Measurements from ENCODE around the gene FXYD3.
"Not testable (repeated sequence)": the region's sequence is repeated elsewhere in the genome, so short reads cannot be mapped to it uniquely, and the experiment has no call there.

The FXYD3 gene

GRCh38 chr19:35086455-35086854 lies 29.2 kb upstream of the FXYD3 start:
- DNase-seq (ENCODE audit: low read depth in 2 of 2): no peak

- DNase-seq (ENCODE audit: low read depth in 2 of 2): no peak
These were observed 28.2 kb upstream of the FXYD3 start for GRCh38 chr19:35087393-35087792.

DNA sequence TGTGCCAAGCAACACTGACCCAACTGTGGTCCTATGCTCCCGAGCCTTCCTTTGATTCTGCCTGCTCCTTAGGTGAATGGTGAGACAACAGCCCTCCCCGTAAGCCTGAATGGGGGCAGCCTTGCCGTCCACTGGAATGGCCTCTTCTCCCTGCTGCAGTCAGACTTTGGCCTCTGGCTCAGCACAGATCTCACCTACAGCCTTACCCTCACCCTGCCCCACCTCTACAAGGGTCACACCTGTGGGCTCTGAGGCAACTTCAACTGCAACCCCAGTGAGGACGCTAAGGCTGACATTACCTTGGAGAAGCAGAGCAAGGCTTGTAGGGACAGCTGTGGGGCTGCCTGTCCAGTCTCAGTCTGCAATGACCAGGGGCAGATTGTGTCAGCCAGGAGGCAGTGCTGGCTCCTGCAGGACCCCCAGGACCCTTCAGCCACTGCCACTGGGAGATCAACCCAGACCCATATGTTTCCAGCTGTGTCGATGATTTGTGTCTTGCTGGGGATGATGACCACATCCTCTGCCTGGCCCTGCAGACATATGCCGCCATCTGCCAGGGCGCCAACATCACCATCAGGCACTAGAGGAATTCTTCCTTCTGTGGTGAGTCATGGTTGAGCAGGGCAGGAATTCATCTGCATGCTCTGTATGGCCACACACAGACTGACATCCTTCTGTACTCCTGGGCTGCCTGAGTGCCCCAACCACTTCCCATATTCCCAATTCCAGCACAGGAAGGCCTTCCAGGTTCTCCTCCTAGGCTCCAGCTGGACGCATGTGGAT lies 27.3 kb upstream of the FXYD3 start:
- DNase-seq (ENCODE audit: low read depth in 2 of 2): no peak

DNA sequence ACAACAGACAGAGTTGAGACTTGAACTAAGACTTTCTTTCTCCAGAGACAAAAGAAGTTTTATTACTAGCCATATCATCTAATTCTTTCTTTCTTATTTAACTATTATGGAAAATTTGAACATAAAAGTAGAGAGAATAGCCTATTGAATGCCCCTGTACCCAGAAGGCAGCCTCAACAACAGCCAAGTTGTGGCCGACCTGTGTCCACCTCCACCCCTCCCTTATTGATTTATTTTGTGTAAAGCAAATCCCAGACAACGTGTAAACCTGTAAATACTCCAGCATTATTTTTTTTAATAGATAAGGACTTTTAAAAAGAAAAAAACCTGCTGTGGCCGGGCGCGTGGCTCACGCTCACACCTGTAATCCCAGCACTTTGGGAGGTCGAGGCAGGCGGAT lies 26.1 kb upstream of the FXYD3 start:
- no peak for DNase-seq (ENCODE audit: low read depth in 2 of 2)

DNA sequence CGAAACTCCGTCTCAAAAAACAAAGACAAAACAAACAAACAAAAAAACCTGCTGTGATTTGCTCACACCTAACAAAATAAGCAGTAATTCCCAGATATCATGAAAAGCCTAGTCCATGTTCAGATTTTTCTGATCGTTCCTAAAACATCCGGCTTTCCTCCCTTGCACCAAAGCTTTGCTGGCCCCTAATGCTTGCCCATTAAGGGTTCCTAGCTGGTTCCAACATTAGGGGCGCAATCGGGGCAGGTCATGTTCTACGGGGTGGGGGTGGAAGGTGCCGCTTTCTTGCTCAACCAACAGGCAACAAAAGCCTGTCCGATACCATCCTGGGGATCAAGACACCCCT lies 25.5 kb upstream of the FXYD3 start:
- DNase-seq (ENCODE audit: low read depth in 2 of 2): no peak

DNA sequence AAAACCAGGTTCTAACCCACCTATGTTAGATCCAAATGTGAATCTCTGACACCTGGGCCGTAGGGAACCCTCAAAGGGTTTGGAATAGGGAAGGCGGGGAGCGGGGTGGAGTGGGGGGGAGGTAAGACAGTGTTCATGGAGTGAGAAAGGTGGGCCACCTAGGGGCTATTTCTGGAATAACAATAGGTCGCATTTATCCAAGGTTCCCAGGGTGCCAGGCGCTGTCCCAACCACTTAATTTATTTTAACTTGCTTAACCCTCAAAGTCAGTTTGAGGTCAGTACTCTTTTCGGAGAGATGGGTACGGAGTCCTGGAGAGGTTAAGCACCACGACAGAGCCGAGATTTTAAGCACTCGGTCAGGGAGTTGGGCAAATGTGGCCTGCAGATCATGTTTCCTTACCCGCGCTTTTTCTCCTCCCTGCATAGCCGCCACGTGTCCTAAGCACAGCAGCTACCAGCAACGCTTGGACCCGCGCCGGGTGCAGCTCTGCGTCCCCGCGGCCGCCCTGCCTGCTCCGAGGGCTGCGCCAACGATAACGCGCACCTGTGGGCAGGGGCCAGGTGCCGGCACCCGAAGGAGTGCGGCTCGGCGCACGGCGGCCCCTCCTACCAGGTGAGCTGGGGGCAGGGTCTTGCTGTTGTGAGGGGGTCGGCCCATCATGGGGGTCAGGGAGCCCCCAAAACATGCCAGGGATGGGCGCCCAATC lies 25.0 kb upstream of the FXYD3 start:
- peak in 1 of 2 donors; percentile 11 for DNase-seq (ENCODE audit: low read depth in 2 of 2)

GRCh38 chr19:35093430-35093829 lies 22.2 kb upstream of the FXYD3 start:
- no peak for DNase-seq (ENCODE audit: low read depth in 2 of 2)

GRCh38 chr19:35093941-35094647 lies 21.5 kb upstream of the FXYD3 start:
- DNase-seq (ENCODE audit: low read depth in 2 of 2): no peak

DNA sequence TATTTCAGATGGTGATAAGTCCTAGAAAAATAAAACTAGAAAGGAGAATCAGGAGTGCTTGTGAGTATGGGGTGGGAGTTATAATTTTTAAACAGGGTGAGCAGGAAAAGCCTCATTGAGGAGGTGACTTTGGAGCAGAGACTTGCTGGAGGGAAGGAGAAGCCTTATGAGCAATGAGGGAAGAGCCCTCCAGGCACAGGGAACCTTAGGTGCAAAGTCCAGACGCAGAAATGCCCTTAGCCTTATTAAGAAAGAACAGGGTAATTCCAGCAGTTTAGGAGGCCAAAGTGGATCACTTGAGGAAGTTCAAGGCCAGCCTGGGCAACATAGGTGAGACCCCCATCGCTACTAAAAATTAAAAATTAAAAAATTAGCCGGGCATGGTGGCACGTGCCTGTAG lies 21.0 kb upstream of the FXYD3 start:
- DNase-seq (ENCODE audit: low read depth in 2 of 2): no peak

- no peak for DNase-seq (ENCODE audit: low read depth in 2 of 2)
These were observed 19.8 kb upstream of the FXYD3 start for GRCh38 chr19:35095667-35096368.

DNA sequence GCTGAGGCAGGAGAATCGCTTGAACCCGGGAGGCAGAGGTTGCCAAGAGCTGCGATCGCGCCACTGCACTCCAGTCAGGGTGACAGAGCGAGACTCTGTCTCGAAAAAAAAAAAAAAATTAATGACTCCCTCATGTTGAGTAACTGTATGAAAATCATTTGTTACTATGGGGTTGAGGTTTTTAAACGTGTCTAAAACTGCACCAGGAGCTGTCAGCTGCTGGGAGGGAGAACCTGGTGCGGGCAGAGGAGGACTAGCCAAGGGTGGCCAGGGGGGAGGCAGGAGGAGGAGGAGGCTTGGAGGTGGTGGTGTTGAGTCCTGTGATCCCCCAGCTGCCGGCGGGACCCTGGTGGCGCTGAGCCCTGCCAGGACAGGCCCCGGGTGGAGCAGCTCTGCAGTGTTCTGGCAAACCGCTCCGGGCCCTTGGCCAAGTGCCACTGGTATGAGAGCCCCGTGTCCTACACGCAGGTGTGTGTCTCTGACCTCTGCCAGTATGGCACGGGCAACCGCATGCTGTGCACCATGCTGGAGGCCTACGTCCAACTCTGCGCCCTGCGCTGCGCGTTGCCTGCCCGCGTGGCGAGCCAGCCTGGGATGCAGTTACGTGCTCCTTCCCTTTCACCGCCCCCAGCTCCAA lies 17.1 kb upstream of the FXYD3 start:
- DNase-seq (ENCODE audit: low read depth in 2 of 2): no peak

DNA sequence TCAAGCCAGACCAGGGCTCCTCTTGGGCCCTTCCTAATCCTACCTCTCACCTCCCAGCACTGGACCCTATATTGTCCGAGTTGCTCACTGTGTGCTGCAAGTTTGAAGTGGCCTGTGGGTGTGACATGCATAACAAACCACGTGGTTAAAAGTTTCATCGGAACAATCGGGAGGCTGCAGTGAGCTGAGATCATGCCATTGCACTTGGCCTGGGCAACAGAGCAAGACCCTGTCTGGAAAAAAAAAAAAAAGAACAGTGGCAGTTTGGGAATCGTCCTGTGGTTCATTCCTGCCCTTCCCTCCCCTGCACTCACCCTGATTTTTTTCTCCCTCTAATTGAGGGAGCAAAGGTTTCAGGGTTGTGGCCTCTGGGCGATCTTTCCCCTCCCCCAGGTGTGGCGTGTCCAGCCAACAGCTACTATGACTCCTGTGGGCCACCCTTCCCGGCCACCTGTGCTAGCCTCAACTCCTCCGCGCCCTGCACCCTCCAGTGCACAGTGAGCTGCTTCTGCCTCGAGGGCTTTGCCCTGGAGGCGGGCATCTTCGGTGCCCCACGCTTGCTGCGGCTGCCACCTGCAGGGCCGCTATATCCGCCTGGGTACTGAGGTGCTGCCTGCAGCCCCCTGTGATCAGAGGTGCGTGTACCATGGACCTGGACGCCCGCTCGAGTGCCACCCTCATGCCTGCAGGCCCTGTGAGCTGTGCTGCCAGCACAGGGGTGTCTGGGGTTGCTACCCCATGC lies 16.3 kb upstream of the FXYD3 start:
- no peak for DNase-seq (ENCODE audit: low read depth in 2 of 2)

- no peak for DNase-seq (ENCODE audit: low read depth in 2 of 2)
These were observed 15.7 kb upstream of the FXYD3 start for GRCh38 chr19:35099897-35100275.

GRCh38 chr19:35100588-35101533 lies 14.8 kb upstream of the FXYD3 start:
- no peak for DNase-seq (ENCODE audit: low read depth in 2 of 2)

DNA sequence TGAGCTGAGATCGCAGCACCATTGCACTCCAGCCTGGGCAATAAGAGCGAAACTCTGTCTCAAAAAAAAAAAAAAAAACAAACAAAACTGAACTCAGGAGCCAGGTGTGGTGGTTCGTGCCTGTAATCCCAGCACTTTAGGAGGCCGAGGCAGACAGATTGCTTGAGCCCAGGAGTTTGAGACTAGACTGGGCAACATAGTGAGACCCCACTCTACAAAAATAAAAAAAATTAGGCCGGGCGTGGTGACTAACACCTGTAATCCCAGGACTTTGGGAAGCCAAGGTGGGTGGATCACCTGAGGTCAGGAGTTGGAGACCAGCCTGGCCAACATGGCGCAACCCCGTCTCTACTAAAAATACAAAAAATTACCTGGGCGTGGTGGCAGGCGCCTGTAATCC lies 13.7 kb upstream of the FXYD3 start:
- DNase-seq (ENCODE audit: low read depth in 2 of 2): not testable (repeated sequence)

DNA sequence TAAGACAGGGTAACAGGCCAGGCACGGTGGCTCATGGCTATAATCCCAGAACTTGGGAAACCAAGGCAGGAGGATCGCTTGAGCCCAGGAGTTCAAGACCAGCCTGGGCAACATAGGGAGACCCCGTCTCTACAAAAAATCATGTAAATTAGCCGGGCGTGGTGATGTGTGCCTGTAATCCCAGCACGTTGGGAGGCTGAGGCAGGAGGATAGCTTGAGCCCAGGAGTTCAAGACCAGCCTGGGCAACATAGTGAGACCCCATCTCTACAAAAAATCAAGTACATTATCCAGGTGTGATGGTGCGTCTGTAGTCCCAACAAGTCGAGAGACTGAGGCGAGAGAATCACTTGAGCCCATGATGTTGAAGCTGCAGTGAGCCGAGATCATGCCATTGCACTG lies 12.0 kb upstream of the FXYD3 start:
- DNase-seq (ENCODE audit: low read depth in 2 of 2): not testable (repeated sequence)

DNA sequence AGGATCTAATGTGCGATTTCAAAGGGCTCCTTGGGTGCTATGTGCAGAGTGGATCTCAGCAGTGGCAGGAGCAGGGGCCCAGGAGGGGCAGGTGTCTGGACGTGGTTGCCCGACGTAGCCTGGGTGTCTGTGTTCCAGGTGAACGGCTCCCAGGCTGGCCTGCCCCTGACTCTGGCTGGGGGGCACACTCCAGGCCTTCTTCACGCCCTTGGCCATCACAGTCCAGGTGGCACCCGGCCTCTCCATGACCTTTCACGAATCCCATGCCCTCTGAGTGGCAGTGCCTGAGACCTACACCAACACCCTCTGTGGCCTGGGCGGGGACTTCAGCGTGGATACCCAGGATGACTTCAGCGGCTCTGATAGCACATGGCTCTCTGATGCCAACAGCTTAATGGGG lies 11.3 kb upstream of the FXYD3 start:
- DNase-seq (ENCODE audit: low read depth in 2 of 2): no peak

GRCh38 chr19:35105047-35105410 lies 10.6 kb upstream of the FXYD3 start:
- no peak for DNase-seq (ENCODE audit: low read depth in 2 of 2)

DNA sequence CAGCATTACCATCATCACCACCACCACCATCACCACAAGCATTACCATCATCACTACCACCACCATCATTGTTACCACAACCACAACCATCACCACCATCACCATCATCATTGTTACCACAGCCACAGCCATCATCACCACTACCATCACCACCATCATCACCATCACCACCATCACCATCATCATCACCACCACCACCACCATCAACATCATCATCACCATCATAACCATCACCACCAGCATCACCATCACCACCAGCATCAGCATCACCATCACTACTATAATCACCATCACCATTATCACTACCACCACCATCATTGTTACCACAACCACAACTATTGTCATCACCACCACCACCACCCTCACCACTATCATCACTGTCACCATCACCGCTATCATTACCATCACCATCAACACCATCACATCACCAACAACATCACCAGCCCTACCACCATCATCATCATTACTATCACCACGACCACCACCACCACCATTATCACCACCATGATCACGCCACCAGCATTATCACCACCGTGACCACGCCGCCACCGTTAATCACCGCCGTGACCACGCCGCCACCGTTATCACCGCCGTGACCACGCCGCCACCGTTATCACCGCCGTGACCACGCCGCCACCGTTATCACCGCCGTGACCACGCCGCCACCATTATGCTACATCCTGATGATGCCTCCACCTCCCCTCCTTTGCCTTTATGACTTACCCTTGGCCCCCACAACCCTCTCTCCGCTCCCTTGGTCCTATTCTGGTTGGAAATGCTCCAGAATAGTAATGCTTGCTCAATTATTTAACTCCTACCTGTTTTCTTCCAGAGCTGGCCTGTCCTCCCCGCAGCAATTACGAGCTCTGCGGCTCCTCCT lies 10.0 kb upstream of the FXYD3 start:
- DNase-seq (ENCODE audit: low read depth in 2 of 2): no peak
